ENCODE data around the gene BRMS1.

Gene BRMS1

DNA sequence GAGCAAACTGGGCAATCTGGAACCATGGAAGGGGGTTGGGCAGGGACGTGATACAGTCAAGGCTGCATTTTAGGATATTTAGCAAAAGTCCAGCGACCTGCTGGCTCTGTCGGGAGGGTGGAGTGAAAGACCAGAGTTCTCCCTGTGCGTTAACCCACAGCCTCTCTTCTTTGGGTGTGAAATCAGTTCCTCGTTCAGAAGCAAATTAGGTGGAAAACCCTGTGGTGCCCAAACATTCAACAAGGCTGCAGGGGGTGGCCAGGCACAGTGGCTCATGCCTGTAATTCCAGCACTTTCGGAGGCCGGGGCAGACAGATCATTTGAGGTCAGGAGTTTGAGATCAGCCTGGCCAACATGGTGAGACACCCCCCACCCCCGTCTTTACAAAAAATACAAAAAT is 47.3 kb downstream of the BRMS1 start:
- peaks cover 8% of the 10 kb centered on the region for H3K4me1 ChIP-seq (ENCODE audit: control insufficient read depth, insufficient read depth, low read length)
- H3K9ac ChIP-seq (ENCODE audit: low read length) = no peak overlapping the region
- H3K9me3 ChIP-seq (ENCODE audit: control insufficient read depth, low read length) = no peaks in the 10 kb centered on the region
- H3K27me3 ChIP-seq (ENCODE audit: control insufficient read depth, insufficient read depth, low read length) = peaks cover 6% of the 10 kb centered on the region
- no peaks in the 10 kb centered on the region for H3K36me3 ChIP-seq (ENCODE audit: control insufficient read depth, insufficient read depth, low read length)
- no peak overlapping the region for H3K4me3 ChIP-seq (ENCODE audit: low read length)

GRCh38 chr11:66294626-66295620 is 50.0 kb downstream of the BRMS1 start:
- Histone ChIP-seq H3K4me3 (ENCODE audit: low read length) (no peak overlapping the region), H3K27me3 (ENCODE audit: control insufficient read depth, insufficient read depth, low read length) (peaks cover 13% of the 10 kb centered on the region), H3K4me1 (ENCODE audit: control insufficient read depth, insufficient read depth, low read length) (peaks cover 21% of the 10 kb centered on the region), H3K36me3 (ENCODE audit: control insufficient read depth, insufficient read depth, low read length) (no peaks in the 10 kb centered on the region), H3K9ac (ENCODE audit: low read length) (no peak overlapping the region), H3K9me3 (ENCODE audit: control insufficient read depth, low read length) (no peaks in the 10 kb centered on the region)

GRCh38 chr11:66293777-66294625 is 50.9 kb downstream of the BRMS1 start:
- H3K9ac ChIP-seq (ENCODE audit: low read length) = no peak overlapping the region

GRCh38 chr11:66293352-66293751 is 51.6 kb downstream of the BRMS1 start:
- Histone ChIP-seq H3K4me1 (ENCODE audit: control insufficient read depth, insufficient read depth, low read length) (peaks cover 26% of the 10 kb centered on the region), H3K9me3 (ENCODE audit: control insufficient read depth, low read length) (no peaks in the 10 kb centered on the region), H3K9ac (ENCODE audit: low read length) (no peak overlapping the region), H3K4me3 (ENCODE audit: low read length) (no peak overlapping the region), H3K36me3 (ENCODE audit: control insufficient read depth, insufficient read depth, low read length) (no peaks in the 10 kb centered on the region), H3K27me3 (ENCODE audit: control insufficient read depth, insufficient read depth, low read length) (peaks cover 13% of the 10 kb centered on the region)

More at GRCh38 chr11:66293777-66294625, 50.9 kb downstream of the BRMS1 start:
- H3K36me3 ChIP-seq (ENCODE audit: control insufficient read depth, insufficient read depth, low read length) = no peaks in the 10 kb centered on the region
- H3K9me3 ChIP-seq (ENCODE audit: control insufficient read depth, low read length) = no peaks in the 10 kb centered on the region
- no peak overlapping the region for H3K4me3 ChIP-seq (ENCODE audit: low read length)
- peaks cover 13% of the 10 kb centered on the region for H3K27me3 ChIP-seq (ENCODE audit: control insufficient read depth, insufficient read depth, low read length)
- peaks cover 26% of the 10 kb centered on the region for H3K4me1 ChIP-seq (ENCODE audit: control insufficient read depth, insufficient read depth, low read length)

DNA sequence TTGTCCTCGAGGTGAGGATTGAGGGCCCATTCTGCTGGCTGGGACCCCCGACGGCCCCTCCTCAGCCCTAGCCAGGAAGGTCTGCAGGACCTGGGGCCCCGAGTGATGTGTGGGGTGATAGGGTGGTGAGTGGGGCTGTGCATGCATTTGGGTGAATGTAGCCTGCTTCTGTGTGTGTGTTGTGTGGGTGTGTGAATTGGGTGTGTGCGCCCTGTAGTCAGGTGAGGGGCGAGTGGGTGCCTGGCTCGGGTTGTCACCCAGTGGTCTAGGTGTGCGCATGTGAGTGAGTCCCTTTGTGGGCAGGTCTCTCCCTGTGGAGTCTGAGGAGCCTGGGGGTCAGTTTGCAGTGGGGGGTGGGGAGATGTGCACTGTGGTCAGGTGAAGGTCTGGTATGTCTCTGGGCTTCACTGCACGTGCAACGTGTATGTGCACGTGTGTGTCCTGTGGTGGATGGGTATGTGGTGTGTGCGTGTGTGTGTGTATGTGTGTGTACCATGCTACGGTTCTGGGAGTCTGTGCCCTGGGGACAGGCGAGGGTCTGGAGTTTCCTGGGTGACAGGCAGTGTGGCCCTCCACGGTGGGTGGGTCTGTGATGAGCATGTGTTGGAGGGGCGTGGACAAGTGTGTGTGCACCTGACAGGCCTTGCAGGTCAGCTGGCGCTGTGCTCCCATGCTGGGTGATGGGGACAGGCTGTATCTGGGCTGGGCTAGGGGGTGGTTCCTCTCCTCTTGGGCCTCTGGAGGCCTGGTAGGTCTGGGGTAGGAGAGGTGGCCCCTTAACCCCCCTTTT is 52.2 kb downstream of the BRMS1 start:
- Histone ChIP-seq H3K9ac (ENCODE audit: low read length) (peak overlapping the region; percentile 26), H3K27me3 (ENCODE audit: control insufficient read depth, insufficient read depth, low read length) (peaks cover 13% of the 10 kb centered on the region), H3K36me3 (ENCODE audit: control insufficient read depth, insufficient read depth, low read length) (no peaks in the 10 kb centered on the region), H3K4me1 (ENCODE audit: control insufficient read depth, insufficient read depth, low read length) (peaks cover 32% of the 10 kb centered on the region), H3K4me3 (ENCODE audit: low read length) (no peak overlapping the region), H3K9me3 (ENCODE audit: control insufficient read depth, low read length) (no peaks in the 10 kb centered on the region)

- H3K9ac ChIP-seq (ENCODE audit: low read length) = peak within 1 kb of the TSS; percentile 26
- H3K27me3 ChIP-seq (ENCODE audit: control insufficient read depth, insufficient read depth, low read length) = peaks cover 13% of the 10 kb centered on the region
- peaks cover 40% of the 10 kb centered on the region for H3K4me1 ChIP-seq (ENCODE audit: control insufficient read depth, insufficient read depth, low read length)
- no peaks in the 10 kb centered on the region for H3K9me3 ChIP-seq (ENCODE audit: control insufficient read depth, low read length)
- H3K36me3 ChIP-seq (ENCODE audit: control insufficient read depth, insufficient read depth, low read length) = no peaks in the 10 kb centered on the region
- no peak within 1 kb of the TSS for H3K4me3 ChIP-seq (ENCODE audit: low read length)
These were observed 53.0 kb downstream of the BRMS1 start, which contains the start of gene TMEM151A for GRCh38 chr11:66291706-66292542. TMEM151A (plus strand) TSS chr11:66291894; CDS start chr11:66292014, 120 bp downstream.

DNA sequence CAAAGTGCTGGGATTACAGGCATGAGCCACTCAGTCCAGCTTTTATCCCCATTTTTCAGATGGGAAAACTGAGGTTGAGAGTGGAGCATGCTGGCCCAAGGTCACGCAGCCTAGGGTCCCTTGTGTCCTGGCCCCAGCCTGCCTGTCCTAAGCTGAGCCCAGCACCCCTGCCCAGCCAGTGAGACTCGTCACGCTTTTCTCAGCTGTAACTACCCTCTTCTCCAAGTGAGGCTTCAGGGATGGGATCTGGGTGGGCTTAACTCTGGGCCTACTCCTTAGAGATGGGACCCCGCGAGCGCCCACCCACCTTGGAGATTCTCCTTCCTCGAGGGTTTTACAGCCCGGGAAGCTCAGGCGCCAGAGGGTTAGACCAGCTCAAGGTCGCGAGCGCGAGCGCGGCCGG is 53.6 kb downstream of the BRMS1 start:
- Histone ChIP-seq H3K9ac (ENCODE audit: low read length) (no peak overlapping the region), H3K9me3 (ENCODE audit: control insufficient read depth, low read length) (no peaks in the 10 kb centered on the region), H3K27me3 (ENCODE audit: control insufficient read depth, insufficient read depth, low read length) (peaks cover 13% of the 10 kb centered on the region), H3K4me1 (ENCODE audit: control insufficient read depth, insufficient read depth, low read length) (peaks cover 41% of the 10 kb centered on the region), H3K36me3 (ENCODE audit: control insufficient read depth, insufficient read depth, low read length) (no peaks in the 10 kb centered on the region), H3K4me3 (ENCODE audit: low read length) (no peak overlapping the region)

- H3K4me3 ChIP-seq (ENCODE audit: low read length) = peak overlapping the region; percentile 64
- peaks cover 41% of the 10 kb centered on the region for H3K4me1 ChIP-seq (ENCODE audit: control insufficient read depth, insufficient read depth, low read length)
- no peak overlapping the region for H3K9ac ChIP-seq (ENCODE audit: low read length)
- H3K36me3 ChIP-seq (ENCODE audit: control insufficient read depth, insufficient read depth, low read length) = no peaks in the 10 kb centered on the region
- peaks cover 13% of the 10 kb centered on the region for H3K27me3 ChIP-seq (ENCODE audit: control insufficient read depth, insufficient read depth, low read length)
- no peaks in the 10 kb centered on the region for H3K9me3 ChIP-seq (ENCODE audit: control insufficient read depth, low read length)
These were observed 54.6 kb downstream of the BRMS1 start for GRCh38 chr11:66290330-66290621.

- Histone ChIP-seq H3K9me3 (ENCODE audit: control insufficient read depth, low read length) (no peaks in the 10 kb centered on the region), H3K27me3 (ENCODE audit: control insufficient read depth, insufficient read depth, low read length) (peaks cover 13% of the 10 kb centered on the region), H3K9ac (ENCODE audit: low read length) (peak overlapping the region; percentile 89), H3K36me3 (ENCODE audit: control insufficient read depth, insufficient read depth, low read length) (peaks cover 5% of the 10 kb centered on the region), H3K4me1 (ENCODE audit: control insufficient read depth, insufficient read depth, low read length) (peaks cover 41% of the 10 kb centered on the region), H3K4me3 (ENCODE audit: low read length) (peak overlapping the region; percentile 64)
These were observed 55.2 kb downstream of the BRMS1 start for GRCh38 chr11:66289548-66290329.

GRCh38 chr11:66288671-66289547 is 56.0 kb downstream of the BRMS1 start, which contains the start of gene YIF1A:
YIF1A (minus strand) TSS chr11:66289143; CDS start chr11:66288985, 158 bp downstream.
- peaks cover 13% of the 10 kb centered on the region for H3K27me3 ChIP-seq (ENCODE audit: control insufficient read depth, insufficient read depth, low read length)
- H3K9me3 ChIP-seq (ENCODE audit: control insufficient read depth, low read length) = no peaks in the 10 kb centered on the region
- H3K36me3 ChIP-seq (ENCODE audit: control insufficient read depth, insufficient read depth, low read length) = peaks cover 5% of the 10 kb centered on the region
- H3K9ac ChIP-seq (ENCODE audit: low read length) = peak within 1 kb of the TSS; percentile 89
- H3K4me3 ChIP-seq (ENCODE audit: low read length) = peak within 1 kb of the TSS; percentile 64
- H3K4me1 ChIP-seq (ENCODE audit: control insufficient read depth, insufficient read depth, low read length) = peaks cover 41% of the 10 kb centered on the region

Data from mucosa of stomach (tissue), 1 donor.